Measurements from ENCODE around the gene ZNF692. TPM values are rescaled to one million over a fixed set of nuclear protein-coding genes. Genes with fewer than 3 reads are reported as not detected.
A peak's percentile ranks its signal among the peaks of the same experiment; 100 is the strongest.

ZNF692 gene
- total and polyA plus RNA-seq, 4 donors, result 7.8 to 16.3 (median 10.4) TPM

GRCh38 chr1:248824701-248825100, 34.2 kb downstream of the ZNF692 start:
- no peaks in the 10 kb centered on the region for H3K9me3 ChIP-seq (ENCODE audit: control insufficient read depth in 4 of 4, low read length in 3 of 4)
- peaks cover 14 to 53% (median 41%) of the 10 kb centered on the region in 4 donors for H3K4me1 ChIP-seq (ENCODE audit: control insufficient read depth in 4 of 4, insufficient read depth in 4 of 4, low read length in 3 of 4)
- no peak for TF ChIP-seq HNF4A (conservative IDR thresholded peaks at IDR 0.05)
- no peak for TF ChIP-seq RXRA (IDR thresholded peaks at IDR 0.05)
- no peak for TF ChIP-seq ATF3 (IDR thresholded peaks at IDR 0.05)
- WGBS, result 94% methylated on average over 3 of the region's 3 CpGs
- H3K27ac ChIP-seq (ENCODE audit: low read depth in 1 of 2, low read length in 2 of 2), result no peak overlapping the region
- H3K27me3 ChIP-seq (ENCODE audit: control insufficient read depth in 4 of 4, insufficient read depth in 4 of 4, low read length in 3 of 4), result no peaks in the 10 kb centered on the region
- peak overlapping the region in 2 of 3 donors; percentile 90 to 99 for H3K4me3 ChIP-seq (ENCODE audit: low read depth in 1 of 3, low read length in 3 of 3)
- no peak overlapping the region for H3K9ac ChIP-seq (ENCODE audit: low read depth in 1 of 2, low read length in 2 of 2)
- peaks cover 2 to 10% (median 7%) of the 10 kb centered on the region in 4 donors for H3K36me3 ChIP-seq (ENCODE audit: control insufficient read depth in 4 of 4, insufficient read depth in 3 of 4, low read depth in 1 of 4, low read length in 3 of 4)
- DNase-seq (ENCODE audit: low spot score), result no peak

- Histone ChIP-seq H3K4me3 (ENCODE audit: low read depth in 1 of 3, low read length in 3 of 3) (no peak overlapping the region), H3K9me3 (ENCODE audit: control insufficient read depth in 4 of 4, low read length in 3 of 4) (no peaks in the 10 kb centered on the region), H3K9ac (ENCODE audit: low read depth in 1 of 2, low read length in 2 of 2) (no peak overlapping the region), H3K27me3 (ENCODE audit: control insufficient read depth in 4 of 4, insufficient read depth in 4 of 4, low read length in 3 of 4) (no peaks in the 10 kb centered on the region), H3K36me3 (ENCODE audit: control insufficient read depth in 4 of 4, insufficient read depth in 3 of 4, low read depth in 1 of 4, low read length in 3 of 4) (peaks cover 2 to 10% (median 7%) of the 10 kb centered on the region in 4 donors), H3K27ac (ENCODE audit: low read depth in 1 of 2, low read length in 2 of 2) (no peak overlapping the region), H3K4me1 (ENCODE audit: control insufficient read depth in 4 of 4, insufficient read depth in 4 of 4, low read length in 3 of 4) (peaks cover 14 to 53% (median 41%) of the 10 kb centered on the region in 4 donors)
- no peak for TF ChIP-seq HNF4A (conservative IDR thresholded peaks at IDR 0.05)
- TF ChIP-seq NR2F2 (IDR thresholded peaks at IDR 0.05), result no peak
- no peak for TF ChIP-seq GABPA (IDR thresholded peaks at IDR 0.05 in 1 of 2, conservative IDR thresholded peaks at IDR 0.05 in 1 of 2)
- no peak for TF ChIP-seq SP1 (IDR thresholded peaks at IDR 0.05)
- no peak for TF ChIP-seq YY1 (IDR thresholded peaks at IDR 0.05)
- no peak for TF ChIP-seq RAD21 (IDR thresholded peaks at IDR 0.05)
- no peak for TF ChIP-seq FOXA1 (IDR thresholded peaks at IDR 0.05)
- no peak for DNase-seq (ENCODE audit: low spot score)
- 98% methylated on average over 1 of the region's 1 CpG for WGBS
Measured at GRCh38 chr1:248824301-248824700, 34.6 kb downstream of the ZNF692 start.

DNA sequence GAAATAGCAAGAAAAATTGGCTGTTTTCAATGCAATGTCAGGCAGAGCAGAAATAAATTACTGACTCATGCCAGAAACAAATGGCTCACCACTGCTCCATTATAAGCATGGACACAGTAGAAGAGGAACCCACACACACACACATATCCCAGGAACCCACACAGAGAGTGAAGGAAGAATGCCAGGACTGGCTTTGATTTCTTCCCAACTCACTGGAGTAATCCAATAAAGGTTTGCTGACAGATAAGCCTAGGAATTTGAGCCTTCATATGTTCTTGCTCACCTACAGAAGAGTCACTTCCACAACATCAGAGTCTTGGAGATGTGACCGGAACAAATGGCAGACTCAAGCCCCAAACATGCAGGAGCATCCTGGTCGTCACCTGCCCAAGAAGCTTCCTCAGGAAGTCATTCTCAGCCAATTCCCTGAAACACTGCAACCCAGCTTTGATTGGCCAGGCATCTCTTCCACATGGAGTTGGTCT, 35.3 kb downstream of the ZNF692 start:
- peaks cover 14 to 53% (median 41%) of the 10 kb centered on the region in 4 donors for H3K4me1 ChIP-seq (ENCODE audit: control insufficient read depth in 4 of 4, insufficient read depth in 4 of 4, low read length in 3 of 4)
- peaks cover 2 to 10% (median 7%) of the 10 kb centered on the region in 4 donors for H3K36me3 ChIP-seq (ENCODE audit: control insufficient read depth in 4 of 4, insufficient read depth in 3 of 4, low read depth in 1 of 4, low read length in 3 of 4)
- no peaks in the 10 kb centered on the region for H3K9me3 ChIP-seq (ENCODE audit: control insufficient read depth in 4 of 4, low read length in 3 of 4)
- no peak for DNase-seq (ENCODE audit: low spot score)
- no peak overlapping the region for H3K27ac ChIP-seq (ENCODE audit: low read depth in 1 of 2, low read length in 2 of 2)
- 85% methylated on average over 2 of the region's 2 CpGs for WGBS
- TF ChIP-seq HNF4A (conservative IDR thresholded peaks at IDR 0.05) (no peak), JUND (IDR thresholded peaks at IDR 0.05) (no peak), EGR1 (IDR thresholded peaks at IDR 0.05; ENCODE audit: low read depth in 2 of 2) (no peak), FOXA2 (IDR thresholded peaks at IDR 0.05) (no peak), CTCF (IDR thresholded peaks at IDR 0.05; ENCODE audit: low read depth, low read length, missing input control) (no peak), GABPA (IDR thresholded peaks at IDR 0.05 in 1 of 2, conservative IDR thresholded peaks at IDR 0.05 in 1 of 2) (no peak), SP1 (IDR thresholded peaks at IDR 0.05) (no peak), RXRA (IDR thresholded peaks at IDR 0.05) (no peak), RAD21 (IDR thresholded peaks at IDR 0.05) (no peak), TAF1 (conservative IDR thresholded peaks at IDR 0.05) (no peak), ATF3 (IDR thresholded peaks at IDR 0.05) (no peak), YY1 (IDR thresholded peaks at IDR 0.05) (no peak), FOXA1 (IDR thresholded peaks at IDR 0.05) (no peak)
- TF ChIP-seq, protein P1, sequence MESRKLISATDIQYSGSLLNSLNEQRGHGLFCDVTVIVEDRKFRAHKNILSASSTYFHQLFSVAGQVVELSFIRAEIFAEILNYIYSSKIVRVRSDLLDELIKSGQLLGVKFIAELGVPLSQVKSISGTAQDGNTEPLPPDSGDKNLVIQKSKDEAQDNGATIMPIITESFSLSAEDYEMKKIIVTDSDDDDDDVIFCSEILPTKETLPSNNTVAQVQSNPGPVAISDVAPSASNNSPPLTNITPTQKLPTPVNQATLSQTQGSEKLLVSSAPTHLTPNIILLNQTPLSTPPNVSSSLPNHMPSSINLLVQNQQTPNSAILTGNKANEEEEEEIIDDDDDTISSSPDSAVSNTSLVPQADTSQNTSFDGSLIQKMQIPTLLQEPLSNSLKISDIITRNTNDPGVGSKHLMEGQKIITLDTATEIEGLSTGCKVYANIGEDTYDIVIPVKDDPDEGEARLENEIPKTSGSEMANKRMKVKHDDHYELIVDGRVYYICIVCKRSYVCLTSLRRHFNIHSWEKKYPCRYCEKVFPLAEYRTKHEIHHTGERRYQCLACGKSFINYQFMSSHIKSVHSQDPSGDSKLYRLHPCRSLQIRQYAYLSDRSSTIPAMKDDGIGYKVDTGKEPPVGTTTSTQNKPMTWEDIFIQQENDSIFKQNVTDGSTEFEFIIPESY (IDR thresholded peaks at IDR 0.05), result no peak
- TF ChIP-seq, protein P2, sequence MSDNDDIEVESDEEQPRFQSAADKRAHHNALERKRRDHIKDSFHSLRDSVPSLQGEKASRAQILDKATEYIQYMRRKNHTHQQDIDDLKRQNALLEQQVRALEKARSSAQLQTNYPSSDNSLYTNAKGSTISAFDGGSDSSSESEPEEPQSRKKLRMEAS (IDR thresholded peaks at IDR 0.05), result no peak
- TF ChIP-seq, protein P3, sequence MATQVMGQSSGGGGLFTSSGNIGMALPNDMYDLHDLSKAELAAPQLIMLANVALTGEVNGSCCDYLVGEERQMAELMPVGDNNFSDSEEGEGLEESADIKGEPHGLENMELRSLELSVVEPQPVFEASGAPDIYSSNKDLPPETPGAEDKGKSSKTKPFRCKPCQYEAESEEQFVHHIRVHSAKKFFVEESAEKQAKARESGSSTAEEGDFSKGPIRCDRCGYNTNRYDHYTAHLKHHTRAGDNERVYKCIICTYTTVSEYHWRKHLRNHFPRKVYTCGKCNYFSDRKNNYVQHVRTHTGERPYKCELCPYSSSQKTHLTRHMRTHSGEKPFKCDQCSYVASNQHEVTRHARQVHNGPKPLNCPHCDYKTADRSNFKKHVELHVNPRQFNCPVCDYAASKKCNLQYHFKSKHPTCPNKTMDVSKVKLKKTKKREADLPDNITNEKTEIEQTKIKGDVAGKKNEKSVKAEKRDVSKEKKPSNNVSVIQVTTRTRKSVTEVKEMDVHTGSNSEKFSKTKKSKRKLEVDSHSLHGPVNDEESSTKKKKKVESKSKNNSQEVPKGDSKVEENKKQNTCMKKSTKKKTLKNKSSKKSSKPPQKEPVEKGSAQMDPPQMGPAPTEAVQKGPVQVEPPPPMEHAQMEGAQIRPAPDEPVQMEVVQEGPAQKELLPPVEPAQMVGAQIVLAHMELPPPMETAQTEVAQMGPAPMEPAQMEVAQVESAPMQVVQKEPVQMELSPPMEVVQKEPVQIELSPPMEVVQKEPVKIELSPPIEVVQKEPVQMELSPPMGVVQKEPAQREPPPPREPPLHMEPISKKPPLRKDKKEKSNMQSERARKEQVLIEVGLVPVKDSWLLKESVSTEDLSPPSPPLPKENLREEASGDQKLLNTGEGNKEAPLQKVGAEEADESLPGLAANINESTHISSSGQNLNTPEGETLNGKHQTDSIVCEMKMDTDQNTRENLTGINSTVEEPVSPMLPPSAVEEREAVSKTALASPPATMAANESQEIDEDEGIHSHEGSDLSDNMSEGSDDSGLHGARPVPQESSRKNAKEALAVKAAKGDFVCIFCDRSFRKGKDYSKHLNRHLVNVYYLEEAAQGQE (IDR thresholded peaks at IDR 0.05), result no peak
- H3K9ac ChIP-seq (ENCODE audit: low read depth in 1 of 2, low read length in 2 of 2), result no peak overlapping the region
- H3K4me3 ChIP-seq (ENCODE audit: low read depth in 1 of 3, low read length in 3 of 3), result no peak overlapping the region
- H3K27me3 ChIP-seq (ENCODE audit: control insufficient read depth in 4 of 4, insufficient read depth in 4 of 4, low read length in 3 of 4), result no peaks in the 10 kb centered on the region
